HCT116 (cell line): ENCODE measurements around the gene PTPN20. TPM values are rescaled to one million over a fixed set of nuclear protein-coding genes. Genes with fewer than 3 reads are reported as not detected.

ENCODE experiments used
- ATAC-seq: fragments of 200-7000 bp; cut with Tn5 transposase; 2 replicates; pipeline ENCODE4 v1.9.1; 2020; ENCODE audit warnings: mild to moderate bottlenecking, moderate library complexity
- BruUV-seq: library from RNA; stranded (reverse); fragments of 400-500 nt; replicated peaks from 2 replicates; lab custom pipeline; 2021; lab: Mats Ljungman, UMichigan
- CTCF ChIA-PET: fragments of 300-600 bp; sonication (Branson Sonifier 250); formaldehyde crosslinking; loops from one replicate; lab custom pipeline; 2021; ENCODE audit warnings: antibody characterized with exemption; lab: Charles Lee
- POLR2A ChIA-PET: fragments of 300-600, 350-600 bp; sonication (Branson Sonifier 250); formaldehyde crosslinking; loops from one replicate; lab custom pipeline; 2021; ENCODE audit warnings: antibody characterized with exemption; lab: Charles Lee
- RAD21 ChIA-PET, 2 experiments: fragments of 300-600 bp; sonication (Branson Sonifier 250); formaldehyde crosslinking; loops; one replicate each; lab custom pipeline; 2023; ENCODE audit warnings: low total read pairs in 2 of 2; ENCODE audit not compliant: uncharacterized antibody in 2 of 2, unreplicated experiment in 2 of 2, low non-redundant PET in 1 of 2; lab: Charles Lee
- DNase-seq: peaks from one replicate; pipeline ENCODE4 v3.0.0-alpha.2; 2010; ENCODE audit warnings: low read depth, low spot score
- H2AFZ ChIP-seq: fragments of 200-600 bp; shearing (Covaris generic), sonication (generic); 2 replicates; pipeline ENCODE4 v1.6.1; 2017; ENCODE audit warnings: low read depth, mixed run types, mixed read lengths, antibody characterized with exemption, low read length; ENCODE audit not compliant: poor library complexity, severe bottlenecking
- H3K27ac ChIP-seq: 2 replicates; pipeline ENCODE4 v1.5.1; 2012; ENCODE audit warnings: low read depth, low read length
- H3K27me3 ChIP-seq: fragments of 200-600 bp; sonication (generic); 2 replicates; pipeline ENCODE4 v1.6.1; 2016; ENCODE audit warnings: mixed run types, low read length, mixed read lengths; ENCODE audit not compliant: insufficient read depth
- H3K36me3 ChIP-seq, 2 experiments: fragments of 200-500 bp in 1 of 2; fragments of 200-600 bp in 1 of 2; sonication (Bioruptor generic) in 1 of 2; sonication (generic) in 1 of 2; 2 replicates each; pipeline versions ENCODE4 v1.5.1 to v1.6.1; 2014 to 2016; ENCODE audit warnings: low read length in 2 of 2, inconsistent platforms in 1 of 2, mixed read lengths in 1 of 2, mixed run types in 1 of 2; ENCODE audit not compliant: insufficient read depth in 2 of 2, control insufficient read depth in 1 of 2
- H3K4me1 ChIP-seq, 2 experiments: fragments of 200-600 bp in 1 of 2; sonication (generic) in 1 of 2; 2 replicates each; pipeline versions ENCODE4 v1.5.1 to v1.6.1; 2012 to 2017; ENCODE audit warnings: low read length in 2 of 2, inconsistent platforms in 1 of 2, mild to moderate bottlenecking in 1 of 2, mixed read lengths in 1 of 2, mixed run types in 1 of 2, moderate library complexity in 1 of 2; ENCODE audit not compliant: insufficient read depth in 2 of 2, control insufficient read depth in 1 of 2
- H3K4me2 ChIP-seq: fragments of 200-600 bp; sonication (generic); 2 replicates; pipeline ENCODE4 v1.6.1; 2017; ENCODE audit warnings: mixed run types, low read length, mixed read lengths
- H3K4me3 ChIP-seq, 2 experiments: fragments of 200-600 bp in 1 of 2; sonication (generic) in 1 of 2; replicated peaks in 1 of 2; 2 replicates each; pipeline ENCODE4 v1.5.1; 2011 to 2016; ENCODE audit warnings: low read length in 2 of 2, control low read depth in 1 of 2, low read depth in 1 of 2, mild to moderate bottlenecking in 1 of 2, mixed read lengths in 1 of 2, mixed run types in 1 of 2
- H3K79me2 ChIP-seq: fragments of 200-600 bp; sonication (generic); 2 replicates; pipeline ENCODE4 v1.6.1; 2017; ENCODE audit warnings: mild to moderate bottlenecking, mixed run types, low read length, moderate library complexity, mixed read lengths; ENCODE audit not compliant: insufficient read depth
- H3K9ac ChIP-seq: fragments of 200-600 bp; sonication (generic); 2 replicates; pipeline ENCODE4 v1.6.1; 2016; ENCODE audit warnings: low read length, mixed read lengths
- H3K9me2 ChIP-seq: fragments of 200-600 bp; sonication (generic), shearing (Covaris generic); 2 replicates; pipeline ENCODE4 v1.6.1; 2017; ENCODE audit warnings: mixed run types, mild to moderate bottlenecking, moderate library complexity; ENCODE audit not compliant: insufficient read depth
- H3K9me3 ChIP-seq, 2 experiments: fragments of 200-500 bp in 1 of 2; fragments of 200-600 bp in 1 of 2; sonication (Bioruptor generic) in 1 of 2; sonication (generic) in 1 of 2; 2 replicates each; pipeline ENCODE4 v1.6.1; 2014 to 2017; ENCODE audit warnings: low read length in 2 of 2, mixed read lengths in 2 of 2, inconsistent platforms in 1 of 2, low read depth in 1 of 2, mild to moderate bottlenecking in 1 of 2, mixed run types in 1 of 2, moderate library complexity in 1 of 2; ENCODE audit not compliant: control insufficient read depth in 1 of 2, insufficient read depth in 1 of 2
- H4K20me1 ChIP-seq: fragments of 200-600 bp; sonication (generic), shearing (Covaris generic); 2 replicates; pipeline ENCODE4 v1.6.1; 2017; ENCODE audit warnings: mixed run types, mild to moderate bottlenecking, moderate library complexity; ENCODE audit not compliant: insufficient read depth
- CBX3 ChIP-seq: IDR thresholded peaks from 2 replicates; pipeline ENCODE4 v1.6.1; 2012; ENCODE audit warnings: low read depth
- EGR1 ChIP-seq: IDR thresholded peaks from 2 replicates; pipeline ENCODE4 v1.6.1; 2012; ENCODE audit warnings: low read depth
- ELF1 ChIP-seq: IDR thresholded peaks from 2 replicates; pipeline ENCODE4 v1.6.1; 2012; ENCODE audit warnings: low read depth, borderline replicate concordance
- FOSL1 ChIP-seq: IDR thresholded peaks from 2 replicates; pipeline ENCODE4 v1.6.1; 2012; ENCODE audit warnings: low read depth
- JUND ChIP-seq: IDR thresholded peaks from 2 replicates; pipeline ENCODE4 v1.6.1; 2012
- POLR2A ChIP-seq: IDR thresholded peaks from 2 replicates; pipeline ENCODE4 v1.7.0; 2011; ENCODE audit warnings: borderline replicate concordance; ENCODE audit not compliant: insufficient read depth, insufficient read length; ENCODE audit errors: extremely low read depth
- POLR2AphosphoS5 ChIP-seq: IDR thresholded peaks from 2 replicates; pipeline ENCODE4 v1.6.1; 2011; ENCODE audit warnings: mild to moderate bottlenecking, low read depth, low read length, moderate library complexity
- RAD21 ChIP-seq: IDR thresholded peaks from 2 replicates; pipeline ENCODE4 v1.6.1; 2012; ENCODE audit warnings: low read depth, mild to moderate bottlenecking
- SIN3A ChIP-seq: IDR thresholded peaks from 2 replicates; pipeline ENCODE4 v1.6.1; 2012; ENCODE audit warnings: low read depth
- SP1 ChIP-seq: IDR thresholded peaks from 2 replicates; pipeline ENCODE4 v1.6.1; 2012; ENCODE audit warnings: low read depth
- SRF ChIP-seq: IDR thresholded peaks from 2 replicates; pipeline ENCODE4 v1.6.1; 2012; ENCODE audit warnings: low read depth
- TCF7L2 ChIP-seq: IDR thresholded peaks from 2 replicates; pipeline ENCODE4 v1.7.0; 2011; ENCODE audit warnings: borderline replicate concordance, inconsistent platforms; ENCODE audit not compliant: insufficient read depth, insufficient read length; ENCODE audit errors: extremely low read depth
- YY1 ChIP-seq: IDR thresholded peaks from 2 replicates; pipeline ENCODE4 v1.6.1; 2011; ENCODE audit warnings: low read length, low read depth, moderate library complexity, mild to moderate bottlenecking; ENCODE audit not compliant: insufficient replicate concordance; ENCODE audit errors: extremely low read depth
- ZNF274 ChIP-seq: fragments of 200-500 bp; sonication (Bioruptor generic); IDR thresholded peaks from 2 replicates; pipeline ENCODE4 v1.6.1; 2014; ENCODE audit warnings: mild to moderate bottlenecking, low read depth, low read length, inconsistent platforms
- intact Hi-C: fragments of 100-400 bp; cut with micrococcal nuclease; formaldehyde crosslinking; loops from 2 replicates; pipeline ENCODE4 v1.10.0; 2022
- total RNA-seq: library from RNA; stranded (reverse); gene quantifications from one replicate; pipeline ENCODE4 v1.2.1, GENCODE V29; 2021; ENCODE audit not compliant: unreplicated experiment
- TF ChIP-seq, protein P1 (sequence below): IDR thresholded peaks from 2 replicates; pipeline ENCODE4 v1.6.1; 2011; ENCODE audit warnings: mild to moderate bottlenecking, low read length, moderate library complexity; ENCODE audit not compliant: insufficient replicate concordance; ENCODE audit errors: extremely low read depth
- TF ChIP-seq, protein P2 (sequence below): IDR thresholded peaks from 2 replicates; pipeline ENCODE4 v1.6.1; 2012
- TF ChIP-seq, protein P3 (sequence below): IDR thresholded peaks from 2 replicates; pipeline ENCODE4 v1.6.1; 2012; ENCODE audit warnings: low read depth
- TF ChIP-seq, protein P4 (sequence below), 3 experiments: fragments of 200-600 bp in 1 of 3; sonication (generic) in 1 of 3; IDR thresholded peaks in 2 of 3; conservative IDR thresholded peaks in 1 of 3; 2 replicates each; pipeline ENCODE4 v1.5.1; 2012 to 2017; ENCODE audit warnings: low read depth in 2 of 3, low read length in 2 of 3, antibody characterized with exemption in 1 of 3, borderline replicate concordance in 1 of 3, control low read depth in 1 of 3, mild to moderate bottlenecking in 1 of 3, mixed read lengths in 1 of 3, mixed run types in 1 of 3, moderate library complexity in 1 of 3; ENCODE audit not compliant: insufficient read depth in 1 of 3

PTPN20 gene
- total RNA-seq, 1 experiment from 2014 or later: not detected

DNA sequence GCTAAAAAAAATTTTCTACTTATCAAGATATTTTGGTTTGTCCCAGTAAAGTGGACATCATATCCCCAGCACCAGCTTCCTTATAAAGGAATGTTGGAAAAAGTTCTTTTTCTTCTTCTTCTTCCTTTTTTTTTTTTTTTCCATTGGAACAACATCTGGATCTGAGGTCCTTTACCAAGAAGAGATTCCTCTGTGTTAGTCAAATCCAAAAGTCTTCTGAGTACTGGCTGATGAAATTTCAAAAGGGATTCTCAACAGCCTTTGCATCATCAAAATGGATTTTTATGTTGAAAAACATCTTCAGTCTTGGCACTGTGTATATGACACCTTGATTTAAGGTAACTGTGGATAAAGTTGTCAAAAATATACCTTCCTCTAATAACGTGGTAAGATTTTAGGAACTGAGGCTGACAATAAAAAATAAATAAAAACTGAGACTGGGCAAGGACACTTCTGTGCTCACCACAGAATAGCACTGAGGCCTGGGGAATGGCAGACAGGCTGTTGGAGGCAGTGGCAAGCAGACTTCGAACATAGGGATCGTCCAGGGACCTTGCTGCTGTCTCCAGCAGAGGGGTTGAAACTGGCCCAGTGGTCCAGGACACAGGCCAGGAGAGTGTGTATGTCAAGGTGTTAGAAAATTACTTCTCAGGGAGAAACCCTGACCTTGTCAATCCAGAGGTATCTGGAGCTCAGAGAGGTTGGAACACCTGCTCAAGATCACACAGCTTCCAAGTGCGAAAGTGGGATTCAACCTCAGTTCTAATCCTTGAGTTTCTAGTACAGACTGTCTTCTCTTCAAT is 130.4 kb downstream of the PTPN20 start:
- ChIA-PET POLR2A (no interaction called here), CTCF (interaction anchor here (1.2 kb wide), 1 partner anchor 9 kb away, joined by 4 read pairs; no protein-coding TSS in a partner anchor), RAD21 (no interaction called here)
- H3K9me3 ChIP-seq: no peaks in the 10 kb centered on the region
- no peak for TF ChIP-seq FOSL1
- no peak for TF ChIP-seq RAD21
- TF ChIP-seq, protein P1, sequence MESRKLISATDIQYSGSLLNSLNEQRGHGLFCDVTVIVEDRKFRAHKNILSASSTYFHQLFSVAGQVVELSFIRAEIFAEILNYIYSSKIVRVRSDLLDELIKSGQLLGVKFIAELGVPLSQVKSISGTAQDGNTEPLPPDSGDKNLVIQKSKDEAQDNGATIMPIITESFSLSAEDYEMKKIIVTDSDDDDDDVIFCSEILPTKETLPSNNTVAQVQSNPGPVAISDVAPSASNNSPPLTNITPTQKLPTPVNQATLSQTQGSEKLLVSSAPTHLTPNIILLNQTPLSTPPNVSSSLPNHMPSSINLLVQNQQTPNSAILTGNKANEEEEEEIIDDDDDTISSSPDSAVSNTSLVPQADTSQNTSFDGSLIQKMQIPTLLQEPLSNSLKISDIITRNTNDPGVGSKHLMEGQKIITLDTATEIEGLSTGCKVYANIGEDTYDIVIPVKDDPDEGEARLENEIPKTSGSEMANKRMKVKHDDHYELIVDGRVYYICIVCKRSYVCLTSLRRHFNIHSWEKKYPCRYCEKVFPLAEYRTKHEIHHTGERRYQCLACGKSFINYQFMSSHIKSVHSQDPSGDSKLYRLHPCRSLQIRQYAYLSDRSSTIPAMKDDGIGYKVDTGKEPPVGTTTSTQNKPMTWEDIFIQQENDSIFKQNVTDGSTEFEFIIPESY: no peak
- TF ChIP-seq, protein P2, sequence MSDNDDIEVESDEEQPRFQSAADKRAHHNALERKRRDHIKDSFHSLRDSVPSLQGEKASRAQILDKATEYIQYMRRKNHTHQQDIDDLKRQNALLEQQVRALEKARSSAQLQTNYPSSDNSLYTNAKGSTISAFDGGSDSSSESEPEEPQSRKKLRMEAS: no peak
- TF ChIP-seq ELF1: no peak
- TF ChIP-seq, protein P3, sequence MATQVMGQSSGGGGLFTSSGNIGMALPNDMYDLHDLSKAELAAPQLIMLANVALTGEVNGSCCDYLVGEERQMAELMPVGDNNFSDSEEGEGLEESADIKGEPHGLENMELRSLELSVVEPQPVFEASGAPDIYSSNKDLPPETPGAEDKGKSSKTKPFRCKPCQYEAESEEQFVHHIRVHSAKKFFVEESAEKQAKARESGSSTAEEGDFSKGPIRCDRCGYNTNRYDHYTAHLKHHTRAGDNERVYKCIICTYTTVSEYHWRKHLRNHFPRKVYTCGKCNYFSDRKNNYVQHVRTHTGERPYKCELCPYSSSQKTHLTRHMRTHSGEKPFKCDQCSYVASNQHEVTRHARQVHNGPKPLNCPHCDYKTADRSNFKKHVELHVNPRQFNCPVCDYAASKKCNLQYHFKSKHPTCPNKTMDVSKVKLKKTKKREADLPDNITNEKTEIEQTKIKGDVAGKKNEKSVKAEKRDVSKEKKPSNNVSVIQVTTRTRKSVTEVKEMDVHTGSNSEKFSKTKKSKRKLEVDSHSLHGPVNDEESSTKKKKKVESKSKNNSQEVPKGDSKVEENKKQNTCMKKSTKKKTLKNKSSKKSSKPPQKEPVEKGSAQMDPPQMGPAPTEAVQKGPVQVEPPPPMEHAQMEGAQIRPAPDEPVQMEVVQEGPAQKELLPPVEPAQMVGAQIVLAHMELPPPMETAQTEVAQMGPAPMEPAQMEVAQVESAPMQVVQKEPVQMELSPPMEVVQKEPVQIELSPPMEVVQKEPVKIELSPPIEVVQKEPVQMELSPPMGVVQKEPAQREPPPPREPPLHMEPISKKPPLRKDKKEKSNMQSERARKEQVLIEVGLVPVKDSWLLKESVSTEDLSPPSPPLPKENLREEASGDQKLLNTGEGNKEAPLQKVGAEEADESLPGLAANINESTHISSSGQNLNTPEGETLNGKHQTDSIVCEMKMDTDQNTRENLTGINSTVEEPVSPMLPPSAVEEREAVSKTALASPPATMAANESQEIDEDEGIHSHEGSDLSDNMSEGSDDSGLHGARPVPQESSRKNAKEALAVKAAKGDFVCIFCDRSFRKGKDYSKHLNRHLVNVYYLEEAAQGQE: no peak
- TF ChIP-seq, protein P4, sequence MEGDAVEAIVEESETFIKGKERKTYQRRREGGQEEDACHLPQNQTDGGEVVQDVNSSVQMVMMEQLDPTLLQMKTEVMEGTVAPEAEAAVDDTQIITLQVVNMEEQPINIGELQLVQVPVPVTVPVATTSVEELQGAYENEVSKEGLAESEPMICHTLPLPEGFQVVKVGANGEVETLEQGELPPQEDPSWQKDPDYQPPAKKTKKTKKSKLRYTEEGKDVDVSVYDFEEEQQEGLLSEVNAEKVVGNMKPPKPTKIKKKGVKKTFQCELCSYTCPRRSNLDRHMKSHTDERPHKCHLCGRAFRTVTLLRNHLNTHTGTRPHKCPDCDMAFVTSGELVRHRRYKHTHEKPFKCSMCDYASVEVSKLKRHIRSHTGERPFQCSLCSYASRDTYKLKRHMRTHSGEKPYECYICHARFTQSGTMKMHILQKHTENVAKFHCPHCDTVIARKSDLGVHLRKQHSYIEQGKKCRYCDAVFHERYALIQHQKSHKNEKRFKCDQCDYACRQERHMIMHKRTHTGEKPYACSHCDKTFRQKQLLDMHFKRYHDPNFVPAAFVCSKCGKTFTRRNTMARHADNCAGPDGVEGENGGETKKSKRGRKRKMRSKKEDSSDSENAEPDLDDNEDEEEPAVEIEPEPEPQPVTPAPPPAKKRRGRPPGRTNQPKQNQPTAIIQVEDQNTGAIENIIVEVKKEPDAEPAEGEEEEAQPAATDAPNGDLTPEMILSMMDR (IDR thresholded peaks at IDR 0.05 in 2 of 3, conservative IDR thresholded peaks at IDR 0.05 in 1 of 3; ENCODE audit: borderline replicate concordance in 1 of 3, insufficient read depth in 1 of 3, low read depth in 2 of 3, low read length in 2 of 3): no peak
- no peak for TF ChIP-seq SRF
- no peak for TF ChIP-seq ZNF274
- no peak for TF ChIP-seq SIN3A
- no peak for TF ChIP-seq TCF7L2
- no peak for TF ChIP-seq POLR2AphosphoS5
- TF ChIP-seq POLR2A: no peak
- TF ChIP-seq SP1: no peak
- no peak for TF ChIP-seq YY1
- no peak for TF ChIP-seq CBX3
- no peak for TF ChIP-seq JUND
- no peak for TF ChIP-seq EGR1
- H3K4me1 ChIP-seq: no peaks in the 10 kb centered on the region
- H3K36me3 ChIP-seq: no peaks in the 10 kb centered on the region
- H3K27me3 ChIP-seq: no peaks in the 10 kb centered on the region
- no peak for ATAC-seq
- no peak overlapping the region for H3K27ac ChIP-seq
- H2AFZ ChIP-seq: no peak overlapping the region
- no peaks in the 10 kb centered on the region for H3K9me2 ChIP-seq
- BruUV-seq: no TSS peak
- no peak overlapping the region for H3K4me3 ChIP-seq
- intact Hi-C loops: no loop called here
- no peak overlapping the region for H3K9ac ChIP-seq
- no peaks in the 10 kb centered on the region for H3K79me2 ChIP-seq
- H4K20me1 ChIP-seq: no peaks in the 10 kb centered on the region
- H3K4me2 ChIP-seq: no peak overlapping the region
- no peak for DNase-seq
